Psoas muscle (tissue), 8 donors: ENCODE data around the gene BBS9. TPM values are rescaled to one million over a fixed set of nuclear protein-coding genes. Genes with fewer than 3 reads are reported as not detected.

ENCODE experiments used
- ATAC-seq, 4 donors: fragments of 200-7000 bp; cut with Tn5 transposase; one replicate each; pipeline ENCODE4 v1.9.1; 2020; ENCODE audit warnings: moderate library complexity in 3 of 4, mild to moderate bottlenecking in 2 of 4
- DNase-seq, 2 donors: peaks; one replicate each; pipeline ENCODE4 v3.0.0-alpha.2; 2020
- H3K27ac ChIP-seq: fragments of 200-600 bp; one replicate; pipeline ENCODE4 v1.8.0; 2022
- H3K27me3 ChIP-seq, 3 donors: fragments of 200-600 bp in 1 of 3; one replicate each; pipeline versions ENCODE4 v1.6.1 to v1.8.0; 2013 to 2022; ENCODE audit warnings: low read length in 2 of 3, mild to moderate bottlenecking in 2 of 3, moderate library complexity in 1 of 3; ENCODE audit not compliant: insufficient read depth in 3 of 3
- H3K36me3 ChIP-seq, 2 donors: fragments of 200-600 bp in 1 of 2; one replicate each; pipeline versions ENCODE4 v1.6.1 to v1.8.0; 2013 to 2022; ENCODE audit warnings: low read depth in 1 of 2, mild to moderate bottlenecking in 1 of 2, moderate library complexity in 1 of 2; ENCODE audit not compliant: insufficient read depth in 1 of 2
- H3K4me1 ChIP-seq: fragments of 200-600 bp; one replicate; pipeline ENCODE4 v1.8.0; 2022
- H3K4me3 ChIP-seq: fragments of 200-600 bp; one replicate; pipeline ENCODE4 v1.8.0; 2022; ENCODE audit warnings: mild to moderate bottlenecking
- H3K9me3 ChIP-seq: fragments of 200-600 bp; one replicate; pipeline ENCODE4 v1.8.0; 2022
- CTCF ChIP-seq: fragments of 200-600 bp; IDR thresholded peaks from one replicate; pipeline ENCODE4 v1.8.0; 2022; ENCODE audit warnings: antibody characterized with exemption
- WGBS, 3 donors: extraction: QIAGEN DNeasy Blood & Tissue Kit; methylation state at CpG; one replicate each; pipeline versions ENCODE4 v1.1.6 to v1.1.7; 2013; 5-methylcytosine and 5-hydroxymethylcytosine counted together
- intact Hi-C, 2 donors: fragments of 100-400 bp; cut with DNase I; formaldehyde crosslinking; loops; one replicate each; pipeline versions ENCODE4 v1.11.0 to v1.14.2; 2022
- long read RNA-seq, 2 donors: library from polyadenylated mRNA; unstranded; transcript quantifications; one replicate each; pipeline ENCODE4 v2.0.0, GENCODE V29; 2021
- polyA plus RNA-seq, 3 donors: library from polyadenylated mRNA; stranded (reverse); fragments of 200-250 nt; gene quantifications; one replicate each; pipeline ENCODE4 v1.2.3, GENCODE V29; 2013
- total RNA-seq, 4 donors: library from RNA; stranded (reverse); fragmentation: NEBNext Ultra II Directional in 2 of 4; extraction: Animal tissue kit (Norgen Biotek cat#: 25700) in 2 of 4; gene quantifications; one replicate each; pipeline versions ENCODE4 v1.2.1 to v1.2.4, GENCODE V29; 2021 to 2023
- donor health status: healthy with polysubstance abuse.
- donor health status: DM: no; HTN: no; CAD: no; lungs with moderate emphysema.
- donor health status: Bipolar disorder and iron deficiency.
- donor health status: healthy.
- donor health status: DM: yes; HTN: yes; CAD: no.
- donor health status: DM: no; HTN: no; CAD: no.
- donor health status: DM: no; HTN: no; CAD: no.
- donor health status: DM: yes; HTN: yes; CAD: no.

Gene BBS9
- total RNA-seq = 1 to 10 TPM; 3.2 to 6.5 (median 4.3) TPM
- polyA plus RNA-seq = 1 to 10 TPM; 2.7 to 7.3 (median 3.3) TPM
- long read RNA-seq, donor 1, partial matches to known transcripts = 0 of 1 reads
- long read RNA-seq, donor 1, other reads (novel, unspliced or antisense) = 0 of 1 reads
- long read RNA-seq, donor 2, partial matches to known transcripts = 1 of 1 reads
- long read RNA-seq, donor 2, other reads (novel, unspliced or antisense) = 0 of 1 reads

- WGBS, 3 donors = 0% methylated on average over 45 to 57 of the region's 57 CpGs
- H3K4me3 ChIP-seq = peak within 1 kb of the TSS; percentile 92
- H3K9me3 ChIP-seq = no peaks in the 10 kb centered on the region
- intact Hi-C loops = no loop called here
- no peak for TF ChIP-seq CTCF
- no peaks in the 10 kb centered on the region for H3K27me3 ChIP-seq
- H3K27ac ChIP-seq = peak within 1 kb of the TSS; percentile 86
- ATAC-seq (peak; percentile 99), DNase-seq (peak; percentile 93 to 97)
- no peaks in the 10 kb centered on the region for H3K36me3 ChIP-seq
- H3K4me1 ChIP-seq = peaks cover 14% of the 10 kb centered on the region
Observed at GRCh38 chr7:33128990-33129805, at the start of gene BBS9. Gene BBS9, plus strand, starts transcription at chr7:33129564. Its CDS starts 16,689 bp downstream, at chr7:33146253.

- H3K4me3 ChIP-seq = no peak overlapping the region
- no peak for TF ChIP-seq CTCF
- DNase-seq = no peak
- no peaks in the 10 kb centered on the region for H3K9me3 ChIP-seq
- H3K36me3 ChIP-seq = no peaks in the 10 kb centered on the region
- intact Hi-C loops = no loop called here
- no peak overlapping the region for H3K27ac ChIP-seq
- no peaks in the 10 kb centered on the region for H3K27me3 ChIP-seq
- 76 to 89% (median 86%) methylated on average over 9 of the region's 9 CpGs for WGBS, 3 donors
- no peaks in the 10 kb centered on the region for H3K4me1 ChIP-seq
- ATAC-seq = no peak
Observed at GRCh38 chr7:33079763-33080690, 49.3 kb upstream of the BBS9 start.

- no peaks in the 10 kb centered on the region for H3K4me1 ChIP-seq
- no peaks in the 10 kb centered on the region for H3K9me3 ChIP-seq
- H3K36me3 ChIP-seq = no peaks in the 10 kb centered on the region
- DNase-seq (no peak), ATAC-seq (no peak)
- H3K4me3 ChIP-seq = no peak overlapping the region
- WGBS, 3 donors = 7 to 68% (median 14%) methylated on average over 2 of the region's 2 CpGs
- H3K27me3 ChIP-seq = no peaks in the 10 kb centered on the region
- intact Hi-C loops = no loop called here
- H3K27ac ChIP-seq = no peak overlapping the region
- no peak for TF ChIP-seq CTCF
Observed at GRCh38 chr7:33087356-33087755, 42.0 kb upstream of the BBS9 start.

GRCh38 chr7:33087858-33088257 lies 41.5 kb upstream of the BBS9 start:
- H3K4me3 ChIP-seq = no peak overlapping the region
- peaks cover 0 to 1% of the 10 kb centered on the region in 2 donors for H3K36me3 ChIP-seq
- no peak for TF ChIP-seq CTCF
- no peaks in the 10 kb centered on the region for H3K27me3 ChIP-seq
- intact Hi-C loops = no loop called here
- no peak for DNase-seq
- H3K9me3 ChIP-seq = no peaks in the 10 kb centered on the region
- H3K27ac ChIP-seq = no peak overlapping the region
- no peak for ATAC-seq
- WGBS, 3 donors = 40 to 70% (median 47%) methylated on average over 2 of the region's 2 CpGs
- no peaks in the 10 kb centered on the region for H3K4me1 ChIP-seq
